Mucosa of rectum (tissue), 2 donors: ENCODE results near the gene NOC3L.
"Not testable (repeated sequence)": the region's sequence is repeated elsewhere in the genome, so short reads cannot be mapped to it uniquely, and the experiment has no call there.

ENCODE experiments used
- H3K27ac ChIP-seq, 2 donors: one replicate each; pipeline ENCODE4 v1.7.0; 2013; ENCODE audit warnings: inconsistent platforms in 2 of 2, low read depth in 2 of 2, low read length in 2 of 2
- H3K27me3 ChIP-seq, 2 donors: one replicate each; pipeline ENCODE4 v1.7.0; 2013; ENCODE audit warnings: low read length in 2 of 2; ENCODE audit not compliant: control insufficient read depth in 2 of 2, insufficient read depth in 2 of 2
- H3K36me3 ChIP-seq, 2 donors: one replicate each; pipeline ENCODE4 v1.7.0; 2013; ENCODE audit warnings: low read length in 2 of 2; ENCODE audit not compliant: control insufficient read depth in 2 of 2, insufficient read depth in 2 of 2
- H3K4me1 ChIP-seq, 2 donors: one replicate each; pipeline ENCODE4 v1.7.0; 2013; ENCODE audit warnings: low read length in 2 of 2, mild to moderate bottlenecking in 1 of 2; ENCODE audit not compliant: control insufficient read depth in 2 of 2, insufficient read depth in 2 of 2
- H3K4me3 ChIP-seq, 2 donors: one replicate each; pipeline ENCODE4 v1.7.0; 2013; ENCODE audit warnings: low read length in 2 of 2
- H3K9ac ChIP-seq, 2 donors: one replicate each; pipeline ENCODE4 v1.7.0; 2013; ENCODE audit warnings: low read length in 2 of 2, low read depth in 1 of 2, mild to moderate bottlenecking in 1 of 2
- H3K9me3 ChIP-seq, 2 donors: one replicate each; pipeline ENCODE4 v1.7.0; 2013; ENCODE audit warnings: low read length in 2 of 2; ENCODE audit not compliant: control insufficient read depth in 2 of 2
- donor health status: healthy.
- donor health status: Normal muscosa, but diverticular disease.

The NOC3L gene

DNA sequence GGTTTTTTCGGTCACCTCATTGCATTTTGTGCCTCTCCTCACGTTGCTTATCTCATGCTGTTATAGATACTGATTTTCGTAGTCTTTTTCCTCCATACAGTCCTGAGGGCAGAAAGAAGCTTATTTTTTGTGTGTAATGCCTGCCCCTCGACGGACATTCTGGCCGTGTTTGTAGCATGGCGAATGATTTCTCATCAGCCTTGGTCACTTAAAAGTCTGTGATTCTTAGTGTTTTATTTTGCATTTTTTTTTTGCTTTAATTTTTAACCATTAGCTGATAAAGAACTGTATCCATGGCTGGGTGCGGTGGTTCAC lies 469 bp upstream of the NOC3L start:
- Histone ChIP-seq H3K9ac (peak overlapping the region; percentile 56 to 76), H3K4me3 (peak overlapping the region; percentile 92 to 96), H3K27ac (peak overlapping the region in 1 of 2 donors; percentile 3), H3K9me3 (no peaks in the 10 kb centered on the region), H3K36me3 (peaks cover 2 to 4% of the 10 kb centered on the region in 2 donors), H3K27me3 (no peaks in the 10 kb centered on the region), H3K4me1 (peaks cover 7 to 17% of the 10 kb centered on the region in 2 donors)

DNA sequence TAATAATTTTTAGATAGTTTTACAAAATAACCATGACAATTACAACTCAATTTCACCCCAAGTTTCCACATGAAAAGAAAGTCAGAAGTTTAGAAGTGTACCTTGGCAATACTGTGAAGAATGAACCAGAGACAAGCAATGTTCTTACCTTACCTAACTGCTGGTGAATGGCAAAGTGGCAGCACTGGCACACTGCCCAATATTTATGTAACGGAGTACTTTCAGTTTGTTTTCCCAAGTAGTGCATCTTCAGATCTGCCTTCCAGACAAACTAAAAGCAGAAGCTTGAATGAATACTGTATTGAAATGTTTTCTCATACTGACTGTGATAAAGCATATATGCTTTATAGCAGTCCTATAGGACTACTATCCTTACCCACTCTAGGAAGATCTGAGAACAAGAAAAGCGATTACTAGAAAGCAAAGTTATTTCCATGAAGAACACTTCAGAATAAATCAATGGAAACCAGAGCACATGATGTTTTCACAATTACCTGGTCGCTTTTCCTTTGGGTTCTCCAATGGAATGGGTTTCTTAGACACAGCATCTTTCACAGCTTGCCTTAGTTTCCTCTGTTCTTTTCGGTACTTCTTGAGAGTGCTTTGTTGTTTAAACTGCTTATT lies 1.5 kb downstream of the NOC3L start:
- H3K36me3 ChIP-seq: peaks cover 5 to 6% of the 10 kb centered on the region in 2 donors
- no peaks in the 10 kb centered on the region for H3K27me3 ChIP-seq
- peaks cover 7 to 17% of the 10 kb centered on the region in 2 donors for H3K4me1 ChIP-seq
- no peak overlapping the region for H3K27ac ChIP-seq
- peak overlapping the region in 1 of 2 donors; percentile 92 for H3K4me3 ChIP-seq
- no peaks in the 10 kb centered on the region for H3K9me3 ChIP-seq
- peak overlapping the region in 1 of 2 donors; percentile 26 for H3K9ac ChIP-seq

DNA sequence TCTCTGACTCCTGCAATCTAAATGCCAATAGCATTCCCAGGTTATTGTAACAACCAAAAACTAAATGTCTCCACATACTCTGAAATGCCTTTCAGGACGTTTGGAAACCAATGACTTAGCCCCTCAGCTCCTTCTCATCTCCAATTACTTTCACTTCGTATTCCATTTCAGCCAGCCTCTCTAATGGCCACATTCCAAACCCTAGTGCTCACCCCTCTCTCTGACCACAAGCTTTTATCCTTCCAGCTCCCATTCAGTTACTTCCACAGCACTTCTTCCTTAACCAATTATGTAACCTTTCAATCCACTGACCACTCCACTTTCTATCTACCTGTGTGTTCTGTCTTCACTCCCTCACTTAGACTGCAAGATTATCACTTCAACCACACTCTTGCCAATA lies 4.3 kb downstream of the NOC3L start:
- Histone ChIP-seq H3K9me3 (no peaks in the 10 kb centered on the region), H3K27me3 (no peaks in the 10 kb centered on the region), H3K4me1 (peaks cover 7 to 17% of the 10 kb centered on the region in 2 donors), H3K9ac (no peak overlapping the region), H3K36me3 (peaks cover 8 to 11% of the 10 kb centered on the region in 2 donors), H3K27ac (no peak overlapping the region), H3K4me3 (no peak overlapping the region)

DNA sequence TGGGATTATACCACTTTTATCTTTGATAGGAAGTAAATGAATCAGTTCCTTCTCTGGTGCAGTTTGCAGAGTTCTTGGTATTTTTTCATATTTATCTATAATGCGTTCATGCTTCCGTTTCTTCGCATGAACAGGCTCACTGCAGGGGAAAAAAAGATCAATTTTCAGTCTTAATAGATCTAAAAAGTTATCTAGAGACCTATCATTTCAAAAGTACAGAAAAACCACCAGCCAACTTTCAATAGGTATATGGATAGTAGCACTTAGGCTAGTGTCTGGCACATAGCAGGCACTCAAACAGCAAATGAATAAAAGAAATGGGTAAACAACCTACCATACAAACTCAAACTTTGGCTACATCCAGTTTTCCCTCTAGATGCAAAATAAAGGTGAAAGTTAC lies 5.5 kb downstream of the NOC3L start:
- Histone ChIP-seq H3K9me3 (no peaks in the 10 kb centered on the region), H3K4me3 (no peak overlapping the region), H3K36me3 (peaks cover 8 to 13% of the 10 kb centered on the region in 2 donors), H3K27ac (no peak overlapping the region), H3K27me3 (no peaks in the 10 kb centered on the region), H3K4me1 (peaks cover 7 to 12% of the 10 kb centered on the region in 2 donors), H3K9ac (no peak overlapping the region)

DNA sequence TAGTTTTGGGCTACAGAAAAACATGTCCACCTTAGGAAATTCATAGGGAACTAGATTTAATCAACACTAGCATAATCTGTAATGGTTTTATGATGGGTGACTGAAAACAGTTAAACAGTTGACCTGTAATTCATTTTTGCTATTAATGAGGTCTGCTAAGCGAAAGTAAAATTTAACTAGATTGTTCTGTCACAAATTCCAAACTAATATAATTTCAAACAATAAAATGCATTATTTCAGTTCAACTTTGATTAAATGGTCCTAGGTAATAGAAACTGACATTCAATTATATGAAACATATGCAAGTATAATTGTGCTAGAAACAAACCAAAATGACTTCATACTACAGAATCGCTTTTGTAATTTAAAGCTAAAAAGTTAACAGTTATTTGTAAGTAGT lies 6.9 kb downstream of the NOC3L start:
- Histone ChIP-seq H3K4me3 (no peak overlapping the region), H3K9me3 (no peaks in the 10 kb centered on the region), H3K36me3 (peaks cover 16 to 17% of the 10 kb centered on the region in 2 donors), H3K27ac (no peak overlapping the region), H3K27me3 (no peaks in the 10 kb centered on the region), H3K9ac (no peak overlapping the region), H3K4me1 (no peaks in the 10 kb centered on the region)

DNA sequence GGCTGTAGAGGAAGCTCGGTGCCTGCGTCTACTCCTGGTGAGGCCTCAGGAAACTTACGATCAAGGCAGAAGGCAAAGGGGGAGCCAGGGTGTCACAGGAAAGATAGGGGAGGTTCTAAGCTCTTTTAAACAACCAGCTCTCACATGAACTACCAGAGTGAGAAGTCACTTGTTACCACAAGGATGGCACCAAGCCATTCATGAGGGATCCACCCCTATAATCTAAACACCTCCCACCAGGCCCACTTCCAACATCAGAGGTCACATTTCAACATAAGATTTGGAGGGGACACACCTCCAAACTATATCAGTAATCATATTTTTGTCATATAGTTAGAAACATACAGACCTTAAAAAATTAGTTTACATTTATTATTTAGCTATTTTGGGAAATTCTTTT lies 9.4 kb downstream of the NOC3L start:
- Histone ChIP-seq H3K9me3 (no peaks in the 10 kb centered on the region), H3K27ac (no peak overlapping the region), H3K9ac (no peak overlapping the region), H3K4me3 (no peak overlapping the region), H3K36me3 (peaks cover 17 to 24% of the 10 kb centered on the region in 2 donors), H3K4me1 (no peaks in the 10 kb centered on the region), H3K27me3 (no peaks in the 10 kb centered on the region)

DNA sequence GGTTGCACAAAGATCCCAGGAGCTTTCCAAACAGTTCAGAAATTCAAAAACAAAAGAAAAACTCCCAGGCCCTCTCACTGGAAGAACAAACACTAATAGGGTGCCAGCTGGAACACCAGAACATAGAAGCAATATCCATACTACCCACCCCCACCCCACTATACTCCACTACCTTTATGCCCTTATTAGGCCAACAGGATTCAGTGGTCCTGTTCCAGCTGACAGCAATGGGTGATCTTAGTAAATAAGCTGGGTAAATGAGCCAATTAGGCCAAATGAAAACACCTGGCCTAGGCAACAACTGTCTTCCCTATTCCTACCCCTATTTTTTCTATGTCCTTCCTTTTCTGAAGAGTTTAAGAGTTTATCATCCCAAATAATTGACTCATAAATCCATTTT lies 11.7 kb downstream of the NOC3L start:
- peaks cover 22 to 28% of the 10 kb centered on the region in 2 donors for H3K36me3 ChIP-seq
- no peaks in the 10 kb centered on the region for H3K27me3 ChIP-seq
- H3K27ac ChIP-seq: no peak overlapping the region
- no peak overlapping the region for H3K9ac ChIP-seq
- H3K4me1 ChIP-seq: no peaks in the 10 kb centered on the region
- no peak overlapping the region for H3K4me3 ChIP-seq
- no peaks in the 10 kb centered on the region for H3K9me3 ChIP-seq

DNA sequence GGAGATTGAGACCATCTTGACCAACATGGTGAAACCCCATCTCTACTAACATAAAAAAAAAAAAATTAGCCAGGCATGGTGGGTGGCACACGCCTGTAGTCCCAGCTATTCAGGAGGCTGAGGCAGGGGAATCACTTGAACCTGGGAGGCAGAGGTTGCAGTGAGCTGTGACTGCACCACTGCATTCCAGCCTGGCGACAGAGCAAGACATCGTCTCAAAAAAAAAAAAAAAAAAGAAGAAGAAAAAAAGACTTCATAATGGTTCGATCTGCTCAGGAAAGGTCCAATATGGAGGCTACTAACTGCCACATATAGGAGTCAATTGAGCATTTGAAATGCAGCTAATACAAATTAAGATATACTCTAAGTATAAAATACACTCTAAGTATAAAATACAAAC lies 12.2 kb downstream of the NOC3L start:
- not testable (repeated sequence) for H3K9me3 ChIP-seq, H3K9ac ChIP-seq, H3K4me3 ChIP-seq, H3K4me1 ChIP-seq, H3K27me3 ChIP-seq, H3K27ac ChIP-seq
- peaks cover 22 to 28% of the 10 kb centered on the region in 2 donors for H3K36me3 ChIP-seq

DNA sequence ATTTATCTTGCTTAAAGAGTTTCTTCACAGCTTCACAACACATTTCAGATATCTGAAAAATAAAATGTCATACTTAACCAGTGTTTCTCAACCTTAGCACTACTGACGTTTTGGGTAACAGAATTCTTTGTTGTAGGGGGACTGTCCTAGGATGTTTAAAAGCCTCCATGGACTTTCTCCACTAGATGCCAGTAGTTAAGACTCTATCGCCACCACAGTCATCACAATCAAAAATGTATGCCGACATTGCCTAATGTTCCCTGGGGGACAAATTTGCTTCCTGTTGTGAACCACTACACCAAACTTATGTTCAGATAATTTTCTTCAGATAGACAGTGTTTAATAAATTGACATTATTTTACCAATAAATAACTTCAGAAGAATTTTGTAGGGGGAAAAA lies 13.4 kb downstream of the NOC3L start:
- no peaks in the 10 kb centered on the region for H3K4me1 ChIP-seq
- no peak overlapping the region for H3K27ac ChIP-seq
- H3K27me3 ChIP-seq: no peaks in the 10 kb centered on the region
- no peak overlapping the region for H3K4me3 ChIP-seq
- no peaks in the 10 kb centered on the region for H3K9me3 ChIP-seq
- no peak overlapping the region for H3K9ac ChIP-seq
- peaks cover 25 to 33% of the 10 kb centered on the region in 2 donors for H3K36me3 ChIP-seq

DNA sequence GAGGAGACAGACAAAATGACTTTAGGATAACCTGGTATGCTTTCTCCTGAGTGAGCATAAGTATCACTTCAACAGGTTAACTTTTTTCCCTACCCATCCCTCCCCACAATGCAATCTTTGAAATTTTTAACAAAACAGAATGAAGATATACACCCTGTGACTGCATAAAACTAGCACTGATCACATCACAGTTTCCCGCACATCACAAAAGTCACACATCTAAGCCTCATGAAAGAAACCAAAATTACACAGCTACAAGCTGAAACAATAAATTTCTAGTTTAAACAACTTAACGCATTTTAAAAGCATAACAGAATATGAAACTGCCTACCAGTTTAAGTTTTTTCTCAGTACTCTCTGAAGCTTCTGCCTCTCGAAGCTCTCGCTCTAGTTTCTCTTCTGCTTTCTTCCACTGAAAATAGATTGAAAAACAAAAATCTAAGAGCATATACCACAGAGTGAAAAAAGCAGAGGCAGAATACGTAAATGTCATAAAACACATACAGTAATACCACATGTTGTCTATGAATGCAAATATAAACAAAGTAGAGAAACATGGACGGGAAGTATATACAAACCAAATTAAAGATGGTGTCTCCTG lies 18.1 kb downstream of the NOC3L start:
- Histone ChIP-seq H3K4me1 (no peaks in the 10 kb centered on the region), H3K9me3 (no peaks in the 10 kb centered on the region), H3K27ac (peak overlapping the region in 1 of 2 donors; percentile 17), H3K4me3 (no peak overlapping the region), H3K27me3 (no peaks in the 10 kb centered on the region), H3K36me3 (peaks cover 19 to 35% of the 10 kb centered on the region in 2 donors), H3K9ac (no peak overlapping the region)
